GM18909 (cell line): ENCODE data around the gene AP1S1.
A peak's percentile ranks its signal among the peaks of the same experiment; 100 is the strongest.
"Not testable (repeated sequence)": the region's sequence is repeated elsewhere in the genome, so short reads cannot be mapped to it uniquely, and the experiment has no call there.

ENCODE experiments used
- ATAC-seq: cut with Tn5 transposase; IDR thresholded peaks from one replicate; pipeline ENCODE4 v1.9.1; 2021; ENCODE audit warnings: mild to moderate bottlenecking; ENCODE audit not compliant: unreplicated experiment, poor library complexity

Gene AP1S1

DNA sequence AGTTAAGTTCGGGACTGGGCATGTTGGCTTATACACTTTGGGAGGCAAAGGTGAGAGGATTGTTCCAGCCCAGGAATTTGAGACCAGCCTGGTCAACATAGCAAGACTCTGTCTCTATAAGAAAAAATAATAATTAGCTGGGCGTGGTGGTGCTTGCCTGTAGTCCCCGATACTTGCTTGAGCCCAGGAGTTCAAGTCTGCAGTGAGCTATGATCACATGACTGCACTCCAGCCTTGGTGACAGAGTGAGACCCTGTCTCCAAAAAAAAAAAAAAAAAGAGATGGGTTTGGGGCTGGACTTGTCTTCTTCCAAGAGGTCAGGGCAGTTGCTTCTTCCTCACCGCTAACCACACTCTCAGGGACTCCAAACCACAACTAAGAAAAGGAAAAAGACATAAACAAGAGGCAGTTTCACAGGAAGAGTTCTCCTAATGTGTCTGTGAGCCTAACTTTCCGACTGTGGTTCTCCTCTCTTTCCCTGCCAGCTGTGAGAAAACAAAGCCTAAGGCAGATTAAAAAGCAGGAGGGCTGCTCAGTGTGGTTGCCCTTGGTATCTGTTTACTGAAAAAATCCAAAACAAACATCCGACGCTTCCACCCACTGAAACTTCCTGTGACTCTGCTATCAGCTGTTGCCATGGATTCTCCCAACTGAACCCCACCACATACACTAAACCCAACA lies 29.8 kb upstream of the AP1S1 start:
- ATAC-seq: no peak

DNA sequence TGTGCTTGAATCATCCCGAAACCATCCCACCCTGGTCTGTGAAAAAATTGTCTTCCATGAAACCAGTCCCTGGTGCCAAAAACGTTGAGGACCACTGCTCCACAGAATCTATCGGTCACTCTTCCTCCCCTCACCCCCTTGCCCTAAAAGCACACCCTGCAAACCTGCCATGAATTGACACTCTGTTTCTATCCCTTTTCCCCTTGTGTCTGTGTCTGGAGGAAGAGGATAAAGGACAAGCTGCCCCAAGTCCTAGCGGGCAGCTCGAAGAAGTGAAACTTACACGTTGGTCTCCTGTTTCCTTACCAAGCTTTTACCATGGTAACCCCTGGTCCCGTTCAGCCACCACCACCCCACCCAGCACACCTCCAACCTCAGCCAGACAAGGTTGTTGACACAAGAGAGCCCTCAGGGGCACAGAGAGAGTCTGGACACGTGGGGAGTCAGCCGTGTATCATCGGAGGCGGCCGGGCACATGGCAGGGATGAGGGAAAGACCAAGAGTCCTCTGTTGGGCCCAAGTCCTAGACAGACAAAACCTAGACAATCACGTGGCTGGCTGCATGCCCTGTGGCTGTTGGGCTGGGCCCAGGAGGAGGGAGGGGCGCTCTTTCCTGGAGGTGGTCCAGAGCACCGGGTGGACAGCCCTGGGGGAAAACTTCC lies 28.2 kb upstream of the AP1S1 start:
- ATAC-seq: peak; percentile 64

DNA sequence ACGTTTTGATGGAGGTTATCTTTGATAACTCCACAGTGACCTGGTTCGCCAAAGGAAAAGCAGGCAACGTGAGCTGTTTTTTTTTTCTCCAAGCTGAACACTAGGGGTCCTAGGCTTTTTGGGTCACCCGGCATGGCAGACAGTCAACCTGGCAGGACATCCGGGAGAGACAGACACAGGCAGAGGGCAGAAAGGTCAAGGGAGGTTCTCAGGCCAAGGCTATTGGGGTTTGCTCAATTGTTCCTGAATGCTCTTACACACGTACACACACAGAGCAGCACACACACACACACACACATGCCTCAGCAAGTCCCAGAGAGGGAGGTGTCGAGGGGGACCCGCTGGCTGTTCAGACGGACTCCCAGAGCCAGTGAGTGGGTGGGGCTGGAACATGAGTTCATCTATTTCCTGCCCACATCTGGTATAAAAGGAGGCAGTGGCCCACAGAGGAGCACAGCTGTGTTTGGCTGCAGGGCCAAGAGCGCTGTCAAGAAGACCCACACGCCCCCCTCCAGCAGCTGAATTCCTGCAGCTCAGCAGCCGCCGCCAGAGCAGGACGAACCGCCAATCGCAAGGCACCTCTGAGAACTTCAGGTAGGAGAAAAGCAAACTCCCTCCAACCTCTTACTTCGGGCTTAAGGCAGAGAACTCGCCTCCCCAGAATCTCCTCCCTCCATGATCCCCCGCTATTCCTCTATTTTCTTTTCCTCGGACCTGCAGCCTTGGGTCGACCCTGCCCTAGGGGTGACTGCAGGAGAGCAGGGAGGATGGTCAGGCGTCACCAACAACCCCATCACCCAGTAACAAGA lies 27.4 kb upstream of the AP1S1 start, which contains the start of gene SERPINE1:
Gene SERPINE1, plus strand, starts transcription at position 454 of the 809 bp plus-strand sequence. CDS start 1,290 bp downstream, outside the sequence.
- peak; percentile 61 for ATAC-seq

DNA sequence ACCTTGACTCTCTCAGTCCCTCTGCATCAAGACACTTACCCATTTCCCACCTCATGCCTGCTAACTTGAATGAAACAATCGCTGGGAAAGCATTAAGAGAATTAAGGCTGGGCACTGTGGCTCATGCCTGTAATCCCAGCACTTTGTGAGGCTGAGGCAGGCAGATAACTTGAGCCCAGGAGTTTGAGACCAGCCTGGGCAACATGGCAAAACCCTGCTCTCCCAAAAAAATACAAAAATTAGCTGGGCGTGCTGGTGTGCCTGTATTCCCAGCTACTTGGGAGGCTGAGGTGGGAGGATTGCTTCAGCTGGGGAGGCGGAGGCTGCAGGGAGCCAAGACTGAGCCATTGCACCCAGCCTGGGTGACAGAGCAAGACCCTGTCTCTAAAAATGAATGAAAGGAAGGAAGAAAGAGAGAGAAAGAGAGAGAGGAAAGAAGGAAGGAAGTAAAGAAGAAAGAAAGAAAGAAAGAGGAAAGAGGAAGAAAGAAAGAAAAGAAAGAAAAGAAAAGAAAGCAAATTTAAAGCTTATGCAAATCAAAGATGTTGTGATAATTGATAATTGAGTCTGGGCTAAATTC lies 26.7 kb upstream of the AP1S1 start:
- no peak for ATAC-seq

DNA sequence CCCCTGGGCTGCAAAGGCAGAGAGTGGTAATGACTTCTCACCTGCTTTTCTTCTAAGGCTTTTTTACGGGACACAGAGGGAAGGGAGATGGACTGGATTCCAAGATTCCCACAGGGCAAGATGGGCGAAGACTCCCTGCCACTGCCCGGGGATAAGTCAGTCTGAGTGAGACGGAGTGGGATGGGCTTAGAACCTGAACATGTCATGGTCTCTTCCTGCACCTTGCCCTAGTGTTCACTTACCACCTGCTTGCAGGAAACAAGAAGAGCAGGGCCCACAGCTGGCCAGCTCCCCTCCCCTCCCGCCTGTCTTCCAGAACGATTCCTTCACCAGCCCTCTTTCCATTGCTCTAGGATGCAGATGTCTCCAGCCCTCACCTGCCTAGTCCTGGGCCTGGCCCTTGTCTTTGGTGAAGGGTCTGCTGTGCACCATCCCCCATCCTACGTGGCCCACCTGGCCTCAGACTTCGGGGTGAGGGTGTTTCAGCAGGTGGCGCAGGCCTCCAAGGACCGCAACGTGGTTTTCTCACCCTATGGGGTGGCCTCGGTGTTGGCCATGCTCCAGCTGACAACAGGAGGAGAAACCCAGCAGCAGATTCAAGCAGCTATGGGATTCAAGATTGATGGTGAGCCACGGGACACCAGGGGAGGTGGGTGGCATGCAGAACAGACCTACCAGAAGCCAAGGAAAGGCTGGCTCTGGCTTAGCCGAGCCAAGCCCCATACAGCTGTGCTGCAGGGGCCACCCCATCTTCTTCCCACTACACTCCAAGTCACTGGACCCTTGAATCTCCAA lies 26.0 kb upstream of the AP1S1 start:
- ATAC-seq: no peak

DNA sequence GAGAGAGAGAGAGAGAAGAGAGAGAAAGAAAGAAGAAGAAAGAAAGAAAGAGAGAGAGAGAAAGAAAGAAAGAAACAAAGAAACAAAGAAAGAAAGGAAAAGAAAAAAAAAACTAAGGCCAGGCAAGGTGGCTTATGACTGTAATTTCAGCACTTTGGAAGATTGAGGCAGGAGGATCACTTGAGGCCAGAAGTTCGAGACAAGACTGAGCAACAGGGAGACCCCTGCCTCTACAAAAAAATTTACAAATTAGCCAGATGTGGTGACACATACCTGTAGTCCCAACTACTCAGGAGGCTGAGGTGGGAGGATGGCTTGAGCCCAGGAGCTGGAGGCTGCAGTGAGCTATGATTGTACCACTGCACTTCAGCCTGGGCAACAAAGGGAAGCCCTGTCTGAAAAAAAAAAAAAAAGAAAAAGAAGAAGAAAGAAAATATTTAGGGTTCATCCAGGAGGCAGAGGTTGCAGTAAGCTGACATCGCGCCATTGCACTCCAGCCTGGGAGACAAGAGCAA lies 24.6 kb upstream of the AP1S1 start:
- no peak for ATAC-seq

DNA sequence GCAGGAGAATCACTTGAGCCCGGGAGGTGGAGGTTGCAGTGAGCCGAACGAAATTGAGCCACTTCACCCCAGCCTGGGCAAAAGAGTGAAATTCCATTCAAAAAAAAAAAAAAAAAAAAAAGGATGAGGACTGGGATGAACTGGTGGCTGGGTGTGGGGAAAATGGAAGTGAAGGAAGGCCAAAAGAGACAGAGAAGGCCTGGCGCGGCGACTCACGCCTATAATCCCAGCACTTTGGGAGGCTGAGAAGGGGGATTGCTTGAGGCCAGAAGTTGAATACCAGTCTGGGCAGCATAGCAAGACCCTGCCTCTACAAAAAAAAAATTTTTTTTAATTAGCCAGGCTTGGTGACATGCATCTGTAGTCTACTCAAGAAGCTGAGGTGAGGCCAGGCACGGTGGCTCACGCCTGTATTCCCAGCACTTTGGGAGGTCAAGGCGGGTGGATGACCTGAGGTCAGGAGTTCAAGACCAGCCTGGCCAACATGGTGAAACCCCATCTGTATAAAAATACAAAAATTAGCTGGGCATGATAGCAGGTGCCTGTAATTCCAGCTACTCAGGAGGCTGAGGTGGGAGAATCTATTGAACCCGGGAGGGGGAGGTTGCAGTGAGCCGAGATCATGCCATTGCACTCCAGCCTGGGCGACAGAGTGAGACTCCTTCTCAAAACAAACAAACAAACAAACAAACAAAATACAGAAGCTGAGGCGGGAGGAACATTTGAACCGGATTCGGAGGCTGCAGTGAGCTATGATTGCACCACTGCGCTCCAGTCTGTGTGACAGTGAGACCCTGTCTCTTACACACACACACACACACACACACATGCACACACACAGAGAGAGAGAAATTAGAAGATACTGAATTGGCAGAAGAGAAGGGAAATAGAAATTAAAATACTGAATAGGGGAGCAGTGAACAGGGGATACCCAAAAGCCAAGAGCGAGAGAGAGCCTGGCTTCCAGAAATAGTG lies 21.4 kb upstream of the AP1S1 start:
- ATAC-seq: not testable (repeated sequence)

DNA sequence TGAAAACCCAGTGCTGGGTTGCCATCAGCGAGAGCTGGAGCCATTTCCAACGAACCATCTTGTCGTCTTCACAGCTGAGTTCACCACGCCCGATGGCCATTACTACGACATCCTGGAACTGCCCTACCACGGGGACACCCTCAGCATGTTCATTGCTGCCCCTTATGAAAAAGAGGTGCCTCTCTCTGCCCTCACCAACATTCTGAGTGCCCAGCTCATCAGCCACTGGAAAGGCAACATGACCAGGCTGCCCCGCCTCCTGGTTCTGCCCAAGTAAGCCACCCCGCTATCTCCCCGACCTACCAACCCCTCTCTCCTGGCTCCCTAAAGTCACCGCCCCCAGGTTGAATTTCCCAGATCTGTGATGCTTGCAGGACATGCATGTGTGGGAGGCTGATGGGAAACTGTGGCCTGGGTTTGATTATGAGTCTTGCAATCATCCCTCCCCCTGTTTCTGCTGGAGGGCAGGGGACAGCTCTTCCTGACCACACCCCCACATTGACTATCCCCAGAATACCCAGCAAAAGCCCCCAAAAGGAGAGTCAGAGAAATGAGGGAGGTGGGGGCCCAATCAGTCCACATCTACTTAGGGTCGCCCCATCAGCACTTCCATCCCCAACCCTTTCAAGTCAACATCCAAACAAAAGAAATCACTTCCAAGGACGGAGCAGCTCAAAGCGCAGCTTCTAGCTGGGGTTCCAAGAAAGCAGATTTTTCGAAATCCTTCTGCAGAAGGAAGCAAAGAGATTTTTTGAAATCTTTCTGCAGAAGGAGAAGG lies 20.5 kb upstream of the AP1S1 start:
- no peak for ATAC-seq

DNA sequence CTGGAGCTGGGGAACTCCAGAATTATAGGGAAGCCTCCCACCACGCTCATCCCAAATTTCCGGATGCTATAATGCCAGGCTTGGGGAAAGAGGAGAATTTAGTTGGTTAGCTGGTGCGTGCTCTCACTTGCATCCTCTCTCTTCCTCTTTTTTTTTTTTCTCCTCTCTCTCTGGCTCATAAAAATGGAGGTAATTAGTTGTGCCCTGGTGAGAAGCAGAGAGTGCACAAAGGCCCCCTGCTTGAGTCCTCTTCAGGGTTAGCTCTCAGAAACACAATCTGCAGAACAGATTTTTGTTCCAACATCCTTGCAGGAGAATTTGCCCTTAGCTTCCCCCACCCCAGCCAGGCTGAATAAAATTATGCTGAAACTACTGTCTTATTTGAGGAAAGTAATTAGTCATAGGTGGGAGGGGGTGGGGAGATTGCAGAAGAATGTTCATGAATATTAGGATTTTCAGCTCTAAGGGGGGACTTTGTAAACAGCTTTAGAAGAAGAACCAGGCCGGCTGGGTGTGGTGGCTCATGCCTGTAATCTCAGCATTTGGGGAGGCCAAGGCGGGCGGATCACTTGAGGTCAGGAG lies 19.8 kb upstream of the AP1S1 start:
- no peak for ATAC-seq

DNA sequence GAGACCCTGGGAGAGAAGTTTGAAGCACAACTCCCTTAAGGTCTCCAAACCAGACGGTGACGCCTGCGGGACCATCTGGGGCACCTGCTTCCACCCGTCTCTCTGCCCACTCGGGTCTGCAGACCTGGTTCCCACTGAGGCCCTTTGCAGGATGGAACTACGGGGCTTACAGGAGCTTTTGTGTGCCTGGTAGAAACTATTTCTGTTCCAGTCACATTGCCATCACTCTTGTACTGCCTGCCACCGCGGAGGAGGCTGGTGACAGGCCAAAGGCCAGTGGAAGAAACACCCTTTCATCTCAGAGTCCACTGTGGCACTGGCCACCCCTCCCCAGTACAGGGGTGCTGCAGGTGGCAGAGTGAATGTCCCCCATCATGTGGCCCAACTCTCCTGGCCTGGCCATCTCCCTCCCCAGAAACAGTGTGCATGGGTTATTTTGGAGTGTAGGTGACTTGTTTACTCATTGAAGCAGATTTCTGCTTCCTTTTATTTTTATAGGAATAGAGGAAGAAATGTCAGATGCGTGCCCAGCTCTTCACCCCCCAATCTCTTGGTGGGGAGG lies 16.5 kb upstream of the AP1S1 start:
- ATAC-seq: no peak

DNA sequence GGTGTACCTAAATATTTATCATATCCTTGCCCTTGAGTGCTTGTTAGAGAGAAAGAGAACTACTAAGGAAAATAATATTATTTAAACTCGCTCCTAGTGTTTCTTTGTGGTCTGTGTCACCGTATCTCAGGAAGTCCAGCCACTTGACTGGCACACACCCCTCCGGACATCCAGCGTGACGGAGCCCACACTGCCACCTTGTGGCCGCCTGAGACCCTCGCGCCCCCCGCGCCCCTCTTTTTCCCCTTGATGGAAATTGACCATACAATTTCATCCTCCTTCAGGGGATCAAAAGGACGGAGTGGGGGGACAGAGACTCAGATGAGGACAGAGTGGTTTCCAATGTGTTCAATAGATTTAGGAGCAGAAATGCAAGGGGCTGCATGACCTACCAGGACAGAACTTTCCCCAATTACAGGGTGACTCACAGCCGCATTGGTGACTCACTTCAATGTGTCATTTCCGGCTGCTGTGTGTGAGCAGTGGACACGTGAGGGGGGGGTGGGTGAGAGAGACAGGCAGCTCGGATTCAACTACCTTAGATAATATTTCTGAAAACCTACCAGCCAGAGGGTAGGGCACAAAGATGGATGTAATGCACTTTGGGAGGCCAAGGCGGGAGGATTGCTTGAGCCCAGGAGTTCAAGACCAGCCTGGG lies 15.9 kb upstream of the AP1S1 start:
- ATAC-seq: peak; percentile 77

DNA sequence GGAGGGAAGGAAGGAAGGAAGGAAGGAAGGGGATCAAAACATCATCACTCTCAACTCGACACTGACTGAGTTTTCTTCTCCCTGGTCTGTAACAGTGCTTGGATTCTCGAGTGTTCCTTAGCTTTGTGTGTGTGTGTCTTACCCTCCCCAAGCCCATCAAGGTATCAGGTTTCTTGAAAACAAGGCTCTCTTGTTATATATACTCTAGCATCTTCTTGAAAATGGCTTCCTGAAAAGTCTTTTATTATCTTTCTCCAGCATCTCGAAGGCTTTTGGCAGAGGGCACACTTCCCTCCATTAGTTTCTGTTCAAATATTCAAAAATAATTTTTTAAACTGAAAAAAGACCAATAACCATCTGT lies 14.0 kb upstream of the AP1S1 start:
- no peak for ATAC-seq

DNA sequence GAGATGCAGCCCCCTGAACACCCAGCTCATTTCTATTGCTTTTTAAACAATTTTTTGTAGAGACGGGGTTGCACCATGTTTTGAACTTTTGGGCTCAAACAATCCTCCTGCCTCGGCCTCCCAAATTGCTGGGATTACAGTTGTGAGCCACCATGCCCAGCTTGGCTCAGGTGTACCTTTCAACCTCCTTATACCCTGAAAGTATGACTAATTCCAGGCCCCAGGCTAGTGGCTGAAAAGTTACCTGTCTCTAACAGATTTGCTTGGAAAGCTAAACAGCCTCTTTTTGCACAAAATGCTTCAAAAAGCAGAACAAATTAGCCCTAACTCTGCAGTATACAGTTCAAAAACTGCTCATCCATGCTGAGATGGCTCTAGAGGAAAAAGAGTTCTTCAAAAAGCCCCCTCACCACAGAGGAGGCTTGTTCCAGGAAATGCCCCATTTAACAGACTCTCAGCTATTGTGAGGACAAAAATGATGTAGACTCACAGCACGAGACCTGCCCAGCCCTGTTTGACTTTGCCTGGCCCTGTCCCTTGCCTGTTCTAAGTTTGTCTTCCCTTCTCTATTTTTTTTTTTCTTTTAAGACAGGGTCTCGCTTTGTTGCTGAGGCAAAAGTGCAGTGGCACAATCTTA lies 13.4 kb upstream of the AP1S1 start:
- no peak for ATAC-seq

DNA sequence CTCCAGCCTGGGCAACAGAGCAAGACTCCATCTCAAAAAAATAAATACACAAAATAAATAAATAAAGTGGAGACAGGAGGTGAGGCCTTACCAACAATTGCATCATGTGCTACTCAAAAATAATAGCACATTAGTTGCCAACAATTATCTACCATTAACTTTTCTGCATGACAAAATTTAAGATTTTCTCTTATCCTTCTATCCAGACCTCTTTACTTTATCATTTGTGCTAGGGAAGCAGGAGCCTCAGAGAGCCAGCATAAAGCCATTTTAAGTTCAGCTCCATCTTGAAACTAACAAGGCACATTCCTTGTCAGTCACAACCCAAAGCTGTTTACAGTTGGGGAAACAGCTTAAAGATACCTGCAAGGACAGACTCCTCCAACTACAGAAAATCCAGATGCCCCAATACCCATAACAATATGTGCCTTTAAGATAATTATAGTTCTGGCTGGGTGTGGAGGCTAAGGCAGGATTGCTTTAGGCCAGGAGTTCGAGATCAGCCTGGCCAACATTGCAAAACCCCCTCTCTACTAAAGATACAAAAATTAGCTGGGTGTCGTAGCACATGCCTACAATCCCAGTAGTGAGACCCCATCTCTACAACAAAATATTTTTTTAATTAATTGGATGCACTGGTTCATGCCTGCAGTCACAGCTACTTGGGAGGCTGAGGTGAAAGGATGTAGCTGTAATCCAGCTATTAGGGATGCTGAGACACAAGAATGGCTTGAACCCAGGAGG lies 2.2 kb upstream of the AP1S1 start:
- ATAC-seq: no peak

DNA sequence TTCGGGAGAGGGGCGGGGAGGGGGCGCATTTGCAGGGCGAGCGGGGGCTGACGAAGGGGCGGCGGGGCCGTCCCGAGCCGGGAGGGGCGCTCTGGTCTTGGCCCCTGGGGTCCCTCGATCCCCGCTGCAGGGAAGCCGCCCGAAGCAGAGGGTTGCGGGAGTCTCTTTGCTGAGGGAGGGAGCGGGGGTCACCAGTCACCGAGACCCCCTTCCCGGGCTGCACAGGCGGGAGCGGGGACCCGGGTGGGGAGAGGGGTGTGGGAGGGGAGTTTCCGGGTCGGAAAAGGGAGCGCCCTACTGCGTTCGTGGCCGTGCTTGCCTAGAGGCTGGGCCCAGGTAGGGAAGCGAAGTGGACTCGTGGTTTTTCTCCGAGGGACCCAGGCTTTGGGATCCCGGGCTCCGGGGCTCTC lies 422 bp downstream of the AP1S1 start:
- ATAC-seq: peak; percentile 26

DNA sequence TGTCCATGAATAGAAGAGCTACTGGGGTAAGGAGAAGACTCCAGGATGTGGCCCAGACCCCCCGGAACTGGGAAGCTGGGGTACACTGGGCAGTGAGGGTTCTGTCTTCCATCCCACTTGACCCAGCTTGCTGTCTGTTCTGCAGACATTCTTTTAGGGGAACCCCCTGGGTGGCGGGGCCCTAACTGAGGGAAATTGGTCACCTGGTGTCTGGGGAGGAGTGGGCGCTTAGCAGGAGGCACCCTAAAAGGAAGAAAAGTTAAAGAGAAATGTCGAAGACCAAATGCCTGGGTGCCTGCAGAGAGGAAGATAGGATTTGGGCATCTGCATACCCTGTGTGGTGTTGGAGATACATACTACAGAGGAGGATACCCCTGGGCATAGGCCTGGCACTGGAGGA lies 1.0 kb downstream of the AP1S1 start:
- no peak for ATAC-seq
